GM12864 (cell line): ENCODE measurements around the gene EMX1.

Source experiments
- DNase-seq: peaks from one replicate; pipeline ENCODE4 v3.0.0-alpha.2; 2011; ENCODE audit warnings: low read depth
- H3K4me3 ChIP-seq: 2 replicates; pipeline ENCODE4 v1.5.1; 2011; ENCODE audit warnings: mild to moderate bottlenecking, low read depth, low read length, control low read depth
- TF ChIP-seq, protein P1 (sequence below): IDR thresholded peaks from 2 replicates; pipeline ENCODE4 v1.5.1; 2011; ENCODE audit warnings: low read depth, mild to moderate bottlenecking, moderate library complexity, low read length, control low read depth, inconsistent platforms; ENCODE audit errors: missing control alignments

The EMX1 gene

DNA sequence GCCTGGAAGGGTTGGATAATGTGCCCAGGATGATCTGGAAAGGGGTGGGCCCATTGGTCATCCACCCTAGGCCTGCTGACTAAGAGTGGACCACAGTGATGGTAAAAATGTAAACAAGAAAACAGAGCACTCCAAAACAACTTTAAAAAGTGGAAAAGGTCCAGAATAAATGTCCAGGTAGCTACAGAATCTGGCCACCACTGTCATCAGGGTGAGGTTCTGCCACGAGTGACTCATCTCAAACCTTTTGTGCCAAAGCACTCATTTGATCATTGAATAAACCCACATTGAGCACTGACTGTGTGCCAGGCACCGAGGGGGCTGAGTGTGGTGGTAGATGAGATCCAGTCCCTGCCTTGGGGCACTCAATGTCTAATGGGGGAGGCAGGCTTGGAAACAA, 64.9 kb downstream of the EMX1 start:
- TF ChIP-seq, protein P1, sequence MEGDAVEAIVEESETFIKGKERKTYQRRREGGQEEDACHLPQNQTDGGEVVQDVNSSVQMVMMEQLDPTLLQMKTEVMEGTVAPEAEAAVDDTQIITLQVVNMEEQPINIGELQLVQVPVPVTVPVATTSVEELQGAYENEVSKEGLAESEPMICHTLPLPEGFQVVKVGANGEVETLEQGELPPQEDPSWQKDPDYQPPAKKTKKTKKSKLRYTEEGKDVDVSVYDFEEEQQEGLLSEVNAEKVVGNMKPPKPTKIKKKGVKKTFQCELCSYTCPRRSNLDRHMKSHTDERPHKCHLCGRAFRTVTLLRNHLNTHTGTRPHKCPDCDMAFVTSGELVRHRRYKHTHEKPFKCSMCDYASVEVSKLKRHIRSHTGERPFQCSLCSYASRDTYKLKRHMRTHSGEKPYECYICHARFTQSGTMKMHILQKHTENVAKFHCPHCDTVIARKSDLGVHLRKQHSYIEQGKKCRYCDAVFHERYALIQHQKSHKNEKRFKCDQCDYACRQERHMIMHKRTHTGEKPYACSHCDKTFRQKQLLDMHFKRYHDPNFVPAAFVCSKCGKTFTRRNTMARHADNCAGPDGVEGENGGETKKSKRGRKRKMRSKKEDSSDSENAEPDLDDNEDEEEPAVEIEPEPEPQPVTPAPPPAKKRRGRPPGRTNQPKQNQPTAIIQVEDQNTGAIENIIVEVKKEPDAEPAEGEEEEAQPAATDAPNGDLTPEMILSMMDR, result no peak

DNA sequence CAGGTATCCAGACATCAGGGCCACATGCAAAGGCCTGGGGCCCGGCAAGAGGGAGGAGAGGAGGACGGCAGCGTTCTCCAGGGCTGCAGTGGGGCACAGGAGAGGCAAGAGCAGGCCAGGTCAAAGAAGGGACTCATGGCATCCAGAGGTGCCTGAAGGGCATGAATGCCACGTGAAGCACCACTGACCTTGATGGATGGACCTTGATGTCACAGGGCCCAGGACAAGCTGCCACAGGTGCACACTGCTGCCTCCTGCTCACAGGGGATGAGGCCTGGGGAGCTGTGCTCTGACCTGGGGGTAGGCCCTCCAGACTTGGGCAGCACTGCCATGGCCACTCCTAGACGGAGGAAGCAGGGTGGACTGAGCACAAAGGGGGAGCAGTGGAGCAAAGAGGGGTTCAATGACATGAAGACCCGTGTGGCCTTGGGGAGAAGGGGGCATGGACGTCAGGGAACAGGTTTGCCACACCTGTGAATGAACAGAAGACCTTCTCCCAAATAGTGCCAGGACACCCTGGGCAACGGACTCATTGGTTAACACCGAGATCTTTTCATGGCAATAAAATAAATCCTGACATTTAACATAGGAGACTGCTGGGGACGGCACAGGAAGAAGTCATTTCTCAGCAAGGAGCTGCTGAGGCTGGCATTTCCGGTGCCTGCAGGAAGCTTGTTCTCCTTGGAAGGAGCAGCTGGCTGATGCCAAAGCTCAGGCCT, 65.6 kb downstream of the EMX1 start:
- no peak overlapping the region for H3K4me3 ChIP-seq
- TF ChIP-seq, protein P1, result no peak
- DNase-seq, result no peak

More for the DNA sequence above, 64.9 kb downstream of the EMX1 start:
- no peak for DNase-seq
- no peak overlapping the region for H3K4me3 ChIP-seq

DNA sequence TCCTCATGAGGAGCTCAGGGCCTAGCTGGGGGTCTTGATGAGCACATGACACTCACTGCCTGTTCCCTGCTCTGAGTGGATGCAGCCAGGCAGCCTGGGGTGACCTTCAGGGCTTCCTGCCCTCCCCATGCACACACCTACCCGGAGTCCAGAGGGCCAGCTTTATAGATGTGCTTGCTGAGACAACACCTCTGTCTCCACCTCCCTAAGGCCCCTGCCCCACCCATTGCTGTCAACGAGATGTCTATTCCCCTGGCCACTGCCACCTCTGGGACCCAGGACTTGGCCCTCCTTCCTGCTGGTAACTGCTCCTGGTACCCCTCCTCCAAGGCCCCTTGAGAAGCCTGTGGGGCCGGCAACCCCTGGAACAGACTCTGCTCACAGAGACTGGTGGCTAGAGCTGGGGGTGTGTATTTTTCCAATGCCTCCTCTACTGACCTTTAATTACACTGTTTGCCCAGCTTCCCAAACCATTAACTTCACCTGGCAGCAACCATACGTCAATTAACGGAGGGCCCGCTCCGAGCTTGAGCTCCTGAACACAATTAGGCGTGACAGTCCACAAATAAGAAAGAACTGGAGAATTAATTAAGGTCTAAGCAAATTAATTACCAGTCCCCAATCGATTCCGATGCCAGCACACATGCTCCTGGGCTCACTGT, 66.3 kb downstream of the EMX1 start:
- no peak for DNase-seq
- no peak overlapping the region for H3K4me3 ChIP-seq
- TF ChIP-seq, protein P1, result no peak

DNA sequence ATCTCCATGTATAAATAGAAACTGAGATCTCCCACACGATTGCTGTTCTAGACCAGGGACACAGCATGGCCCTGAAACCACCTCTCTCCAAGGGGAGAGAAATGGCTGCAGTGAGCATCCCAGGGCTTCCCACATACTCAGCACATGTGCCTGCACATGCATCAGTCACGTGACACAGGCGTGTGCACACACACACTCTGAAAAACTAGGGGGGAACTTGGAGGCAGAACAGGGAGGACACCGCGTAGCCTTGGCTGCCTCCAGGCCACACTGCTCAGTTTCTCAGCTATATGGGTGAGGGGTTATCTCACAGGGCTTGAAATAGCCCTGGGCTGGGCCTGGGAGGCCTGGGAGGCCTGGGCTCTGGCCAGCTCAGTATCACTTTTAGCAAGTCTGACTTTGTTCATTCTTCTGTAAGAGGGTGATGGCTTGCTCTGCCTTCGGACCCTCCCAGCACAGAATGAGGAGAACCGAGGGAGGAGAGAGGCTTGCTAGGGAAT, 66.9 kb downstream of the EMX1 start:
- H3K4me3 ChIP-seq, result no peak overlapping the region
- DNase-seq, result no peak
- TF ChIP-seq, protein P1, result no peak
